Activated naive CD4-positive, alpha-beta T cell treated with anti-CD3 and anti-CD28 coated beads, Interleukin-2, amount 50 U/mL, for 16 hours (primary cell): ENCODE measurements around the gene SMAD3.
A peak's percentile ranks its signal among the peaks of the same experiment; 100 is the strongest.
"Not testable (repeated sequence)": the region's sequence is repeated elsewhere in the genome, so short reads cannot be mapped to it uniquely, and the experiment has no call there.

Experiments used
- DNase-seq: peaks from one replicate; pipeline ENCODE4 v3.0.0-alpha.2; 2020

Gene SMAD3

DNA sequence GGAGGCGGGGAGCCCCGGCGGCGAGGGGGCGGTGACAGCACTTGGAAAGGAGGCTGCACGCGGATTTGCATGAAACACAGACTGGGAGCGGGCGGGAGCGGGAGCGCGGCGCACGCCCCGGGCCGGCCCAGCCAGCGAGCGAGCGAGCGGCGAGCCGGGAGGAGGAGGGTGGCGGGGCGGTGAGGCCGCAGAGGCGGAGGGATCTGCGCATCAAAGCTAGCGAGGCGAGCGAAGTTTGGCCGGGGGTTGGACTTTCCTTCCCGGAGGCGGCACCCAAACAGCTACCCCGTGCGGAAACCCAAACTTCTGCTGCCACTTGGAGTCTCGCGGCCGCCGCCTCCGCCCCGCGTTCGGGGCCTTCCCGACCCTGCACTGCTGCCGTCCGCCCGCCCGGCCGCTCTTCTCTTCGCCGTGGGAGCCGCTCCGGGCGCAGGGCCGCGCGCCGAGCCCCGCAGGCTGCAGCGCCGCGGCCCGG is at the start of gene SMAD3:
TSS of gene SMAD3 (plus strand) at position 72 of the 475 bp plus-strand sequence. CDS start 553 bp downstream, outside the sequence.
- peak; percentile 70 for DNase-seq

DNA sequence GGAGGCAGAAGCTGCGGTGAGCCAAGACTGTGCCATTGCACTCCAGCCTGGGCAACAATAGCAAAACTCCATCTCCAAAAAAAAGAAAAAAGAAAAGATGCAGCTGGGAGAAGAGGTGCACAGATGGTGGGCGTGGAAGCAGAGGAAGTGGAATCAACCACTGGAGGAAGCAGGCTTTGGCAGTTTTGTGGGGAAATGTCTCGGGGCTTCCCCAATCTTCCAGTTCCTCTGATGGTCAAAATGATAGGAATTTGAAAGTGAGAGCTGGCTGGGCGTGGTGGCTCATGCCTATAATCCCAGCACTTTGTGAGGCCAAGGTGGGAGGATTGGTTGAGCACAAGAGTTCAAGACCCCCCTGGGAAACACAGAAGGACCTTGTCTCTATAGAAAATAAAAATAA is 48.1 kb upstream of the SMAD3 start:
- no peak for DNase-seq

DNA sequence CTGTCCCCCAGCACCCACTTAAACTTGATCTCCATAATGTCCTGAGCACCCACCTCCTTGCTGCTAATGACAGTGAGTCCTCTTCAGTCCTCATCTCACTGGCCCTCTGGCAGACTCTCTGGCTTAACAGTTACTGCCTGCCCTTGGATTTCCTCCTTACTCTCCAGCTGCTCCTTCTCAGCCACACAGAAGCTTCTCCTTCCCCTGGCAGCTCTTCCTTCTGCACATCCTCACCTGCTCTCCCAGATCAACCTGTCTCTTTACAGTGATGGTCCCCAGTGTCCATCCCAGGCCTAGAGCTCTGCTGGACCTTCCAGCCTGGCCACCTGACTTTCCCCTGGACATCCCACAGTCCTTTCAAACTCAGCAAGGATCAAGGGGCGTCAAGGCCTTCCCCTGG is 47.4 kb upstream of the SMAD3 start:
- no peak for DNase-seq

DNA sequence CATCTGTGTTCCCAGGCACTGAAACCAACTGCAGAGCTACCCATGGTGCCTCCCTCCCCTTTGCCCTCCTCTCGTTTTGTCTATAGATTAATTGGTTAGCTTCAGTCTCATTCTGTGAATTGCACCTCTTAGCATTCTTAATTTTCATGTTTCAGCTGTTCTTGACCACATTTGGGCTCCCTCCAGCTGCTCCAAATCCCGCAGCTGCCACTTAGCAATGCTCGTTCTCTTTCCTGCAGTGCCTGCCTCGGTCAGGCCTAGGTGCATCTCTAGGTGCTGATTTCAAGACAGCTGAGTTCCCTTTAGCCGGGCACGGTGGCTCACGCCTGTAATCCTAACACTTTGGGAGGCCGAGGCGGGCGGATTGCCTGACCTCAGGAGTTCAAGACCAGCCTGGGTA is 47.0 kb upstream of the SMAD3 start:
- DNase-seq: no peak

DNA sequence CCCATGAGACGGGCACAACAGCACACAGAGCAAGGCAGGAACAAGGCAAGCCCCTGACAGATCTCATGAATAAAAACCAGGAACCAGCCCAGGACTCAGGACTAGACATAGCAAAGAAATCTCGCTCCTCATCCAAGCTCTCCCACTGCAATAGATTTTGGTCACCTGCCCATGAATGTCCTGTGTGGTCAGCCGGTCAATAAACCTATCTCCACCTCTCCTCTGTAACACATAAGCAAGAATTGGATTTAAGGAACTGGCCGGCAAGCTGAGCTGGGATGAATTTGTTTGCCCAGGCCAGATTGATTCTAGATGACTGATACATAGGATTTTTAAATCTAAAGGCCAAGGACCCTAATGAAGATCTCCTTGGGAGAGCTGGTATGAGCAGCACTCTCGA is 46.3 kb upstream of the SMAD3 start:
- no peak for DNase-seq

DNA sequence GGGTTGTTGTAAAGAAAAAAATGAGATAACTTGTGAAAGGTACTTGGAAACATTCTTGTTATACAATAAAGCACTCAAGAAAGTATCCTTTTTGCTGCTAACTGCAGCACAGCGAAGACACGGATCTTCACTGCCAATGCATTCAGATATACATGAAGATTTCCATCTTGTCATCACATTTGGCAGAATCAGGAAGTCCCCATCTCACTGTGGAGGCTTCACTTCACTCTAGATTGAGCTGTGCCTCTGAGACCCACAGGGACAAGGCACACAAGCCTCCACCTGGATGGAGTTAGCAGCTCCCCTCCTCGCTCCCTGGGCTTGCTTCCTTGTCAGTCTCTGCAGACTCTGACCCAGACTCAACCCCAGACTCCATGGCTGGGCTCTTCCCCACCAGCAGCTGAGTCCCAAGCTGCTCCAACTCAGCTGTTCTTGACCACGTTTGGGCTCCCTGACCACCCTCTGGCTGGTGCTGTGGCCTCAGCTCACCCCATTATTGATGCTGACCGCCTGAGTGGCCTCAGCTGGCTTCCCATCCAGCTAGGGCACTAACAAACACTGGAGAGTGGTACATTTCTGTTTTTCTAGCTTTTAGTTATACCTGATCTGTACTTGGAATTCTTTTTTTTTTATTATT is 45.4 kb upstream of the SMAD3 start:
- DNase-seq: no peak

DNA sequence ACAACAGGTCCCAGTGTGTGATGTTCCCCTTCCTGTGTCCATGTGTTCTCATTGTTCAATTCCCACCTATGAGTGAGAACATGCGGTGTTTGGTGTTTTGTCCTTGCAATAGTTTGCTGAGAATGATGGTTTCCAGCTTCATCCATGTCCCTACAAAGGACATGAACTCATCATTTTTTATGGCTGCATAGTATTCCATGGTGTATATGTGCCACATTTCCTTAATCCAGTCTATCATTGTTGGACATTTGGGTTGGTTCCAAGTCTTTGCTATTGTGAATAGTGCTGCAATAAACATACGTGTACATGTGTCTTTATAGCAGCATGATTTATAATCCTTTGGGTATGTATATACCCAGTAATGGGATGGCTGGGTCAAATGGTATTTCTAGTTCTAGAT is 44.7 kb upstream of the SMAD3 start:
- not testable (repeated sequence) for DNase-seq

DNA sequence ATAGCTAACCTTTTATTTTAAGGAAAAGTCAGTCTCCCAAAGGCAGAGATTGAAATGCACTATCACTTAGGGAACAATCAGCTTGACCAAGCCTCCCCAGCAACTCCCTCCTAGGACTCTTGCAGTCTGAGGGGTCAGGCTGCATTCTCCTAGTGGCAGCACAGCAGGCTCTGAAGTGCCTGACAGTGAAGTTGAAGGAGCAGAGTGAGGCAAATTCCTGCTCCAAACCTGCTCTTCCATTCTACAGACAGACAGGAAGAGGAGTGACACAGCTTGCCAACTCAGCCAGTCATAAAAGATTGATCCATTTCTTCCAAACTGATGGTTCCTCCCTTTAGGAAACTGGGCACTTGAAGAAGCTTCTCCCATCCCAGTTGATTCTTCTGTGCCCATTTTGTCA is 43.9 kb upstream of the SMAD3 start:
- DNase-seq: no peak

DNA sequence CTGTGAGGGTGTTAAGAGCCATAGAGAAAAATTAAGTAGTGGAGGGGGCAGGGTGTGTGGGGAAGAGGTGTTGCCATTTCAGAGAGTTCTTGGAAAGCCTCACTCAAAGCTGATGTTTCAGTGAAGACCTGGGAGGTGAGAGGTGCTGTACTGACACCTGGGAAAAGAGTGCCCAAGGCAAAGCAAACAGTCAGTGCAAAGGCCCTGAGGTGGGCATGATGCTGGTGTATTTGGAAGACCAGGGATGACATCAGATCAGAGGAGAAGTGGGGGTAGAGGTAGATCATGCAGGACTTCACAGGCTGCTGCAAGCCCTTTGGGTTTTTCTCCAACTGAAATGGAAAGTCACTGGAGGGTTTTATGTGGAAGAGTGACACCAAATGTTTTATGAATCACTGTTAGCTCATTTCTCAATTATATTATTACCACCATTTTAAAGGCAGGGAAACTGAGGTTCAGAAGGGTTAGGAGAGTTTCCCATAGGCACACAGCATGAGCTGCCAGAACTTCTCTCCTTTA is 42.8 kb upstream of the SMAD3 start:
- no peak for DNase-seq

DNA sequence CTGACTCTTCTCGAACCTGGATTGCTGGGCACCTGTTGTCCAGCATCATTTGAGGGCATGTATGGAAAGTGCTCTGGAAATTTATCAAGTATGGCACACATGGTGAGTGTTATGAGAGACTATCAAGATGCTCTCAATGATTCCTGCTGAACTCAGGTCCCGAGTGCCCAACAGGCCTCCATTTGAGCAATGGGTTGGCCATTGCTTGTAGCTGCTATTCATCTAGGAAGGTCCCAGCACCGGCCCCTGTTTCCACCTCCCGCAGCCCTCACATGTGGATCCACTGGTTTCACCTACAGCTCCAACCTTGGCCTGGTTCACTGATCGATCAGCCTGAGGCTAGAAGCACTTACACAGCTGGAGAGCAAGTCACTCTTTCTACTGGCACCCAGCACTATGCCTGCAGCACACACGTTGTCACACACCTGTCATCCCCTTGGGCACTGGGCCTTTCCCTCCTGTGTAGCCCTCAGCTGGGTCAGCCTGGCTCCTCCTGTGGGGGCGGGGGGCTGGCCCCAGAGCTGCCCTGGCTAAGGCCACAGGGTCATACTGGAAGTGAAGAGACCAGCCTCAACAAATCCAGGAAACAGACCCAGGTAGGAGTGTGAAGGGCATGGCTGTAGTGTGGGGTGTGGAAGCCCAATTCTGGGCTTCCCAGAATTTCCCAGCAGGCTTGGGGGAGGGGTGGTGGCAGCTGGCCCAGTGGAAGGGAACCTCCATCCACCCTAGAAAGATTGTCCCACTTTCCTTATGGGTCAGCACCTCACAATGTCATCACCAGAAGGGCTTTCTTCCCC is 41.7 kb upstream of the SMAD3 start:
- no peak for DNase-seq

DNA sequence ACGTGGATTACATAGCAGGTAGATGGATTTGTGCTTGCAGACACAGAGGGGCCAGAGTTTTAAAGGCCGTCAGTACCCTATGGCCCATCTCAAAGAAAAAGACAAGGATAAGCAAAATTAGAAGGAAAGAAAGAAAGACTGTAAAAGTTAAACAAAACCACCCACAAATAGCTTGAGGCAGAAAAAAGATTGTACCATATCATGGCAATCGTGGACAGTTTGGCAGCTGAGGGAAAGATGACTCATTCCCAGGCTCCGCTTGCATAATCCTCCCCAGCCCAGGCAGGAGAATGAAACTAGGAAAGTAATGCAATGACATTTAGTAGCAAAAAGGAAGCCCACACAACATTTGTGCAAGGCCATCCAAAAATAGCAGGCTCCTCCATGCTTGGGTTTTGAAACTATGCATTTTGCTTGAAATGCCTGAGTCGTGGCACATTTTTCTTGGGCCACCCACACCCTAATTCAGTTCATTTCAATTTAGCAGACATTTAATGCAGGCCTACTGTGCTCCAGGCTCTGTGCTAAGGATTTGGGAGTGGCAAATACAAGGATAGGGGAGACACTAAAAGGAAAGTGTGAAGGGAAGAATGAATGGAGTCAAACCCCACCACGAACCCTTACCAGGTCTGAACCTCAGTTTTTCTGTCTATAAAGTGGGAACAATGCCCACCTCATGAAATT is 40.9 kb upstream of the SMAD3 start:
- peak; percentile 21 for DNase-seq

DNA sequence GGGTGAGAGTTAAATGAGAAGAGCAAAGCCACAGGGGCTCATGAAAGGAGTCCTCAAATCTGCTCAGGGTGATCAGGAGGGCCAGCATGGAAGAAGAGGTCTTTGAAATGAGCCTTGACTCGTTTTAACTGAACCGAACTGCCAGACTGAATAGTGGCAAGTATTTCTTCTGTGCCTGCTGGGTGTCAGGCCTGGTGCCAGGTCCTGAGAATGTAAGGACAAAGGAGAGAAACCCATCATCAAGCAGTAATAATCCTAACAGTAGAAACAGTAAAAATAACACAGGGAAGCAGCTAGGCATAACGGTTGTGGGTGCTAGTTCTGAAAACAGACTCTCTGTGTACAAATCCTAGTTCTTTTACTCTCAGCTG is 40.4 kb upstream of the SMAD3 start:
- no peak for DNase-seq

DNA sequence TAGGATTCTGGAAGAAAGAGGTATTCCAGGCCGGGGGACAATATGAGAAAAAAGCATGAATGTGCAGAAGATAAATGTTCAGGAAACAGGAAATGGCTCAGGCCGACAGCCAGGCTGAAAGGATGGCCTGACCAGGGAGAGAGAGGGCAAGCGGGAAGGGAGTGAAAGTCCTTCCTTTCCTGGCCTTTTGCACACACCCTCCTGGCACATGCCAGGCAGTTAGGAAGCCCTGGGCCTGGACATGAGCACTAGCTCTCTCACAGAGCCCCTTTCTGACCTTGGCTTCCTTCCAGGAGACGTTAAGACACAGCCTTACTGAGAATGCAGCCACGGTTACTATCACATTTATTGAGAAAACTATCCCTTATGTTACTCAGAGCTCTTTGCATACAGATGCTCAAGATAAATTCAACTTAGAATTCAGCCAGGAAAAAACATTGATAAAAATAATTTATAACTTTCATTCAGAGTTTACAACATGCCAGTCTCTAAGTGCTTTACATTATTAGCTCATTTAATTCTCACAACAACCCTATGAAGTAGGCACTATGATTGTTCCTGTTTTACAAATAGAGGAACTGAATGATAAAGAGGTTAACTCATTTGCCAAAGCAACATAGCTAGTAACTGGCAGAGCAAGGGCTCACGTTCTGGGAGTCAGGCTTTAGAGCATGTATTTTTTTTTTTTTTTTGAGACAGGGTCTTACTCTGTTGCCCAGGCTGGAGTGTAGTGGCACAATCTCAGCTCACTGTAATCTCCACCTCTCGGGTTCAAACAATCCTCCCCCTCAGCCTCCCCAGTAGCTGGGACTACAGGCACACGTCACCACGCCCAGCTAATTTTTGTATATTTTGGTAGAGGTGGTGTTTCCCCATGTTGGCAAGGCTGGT is 39.4 kb upstream of the SMAD3 start:
- DNase-seq: no peak

DNA sequence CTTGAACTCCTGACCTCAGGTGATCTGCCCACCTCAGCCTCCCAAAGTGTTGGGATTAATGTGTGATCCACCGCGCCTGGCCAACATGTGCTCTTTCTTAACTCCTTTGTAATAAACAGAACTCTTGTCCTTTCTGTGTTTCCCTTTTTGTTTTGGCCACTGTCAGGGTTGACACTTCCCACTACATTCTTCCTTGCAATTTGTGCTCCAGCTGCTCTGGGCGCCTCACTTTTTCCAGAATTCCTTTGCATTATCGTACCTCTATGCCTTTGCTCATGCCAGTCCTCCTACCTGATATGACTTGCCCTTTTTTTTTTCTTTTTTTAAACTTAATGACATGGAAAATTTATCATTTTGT is 38.8 kb upstream of the SMAD3 start:
- DNase-seq: no peak

DNA sequence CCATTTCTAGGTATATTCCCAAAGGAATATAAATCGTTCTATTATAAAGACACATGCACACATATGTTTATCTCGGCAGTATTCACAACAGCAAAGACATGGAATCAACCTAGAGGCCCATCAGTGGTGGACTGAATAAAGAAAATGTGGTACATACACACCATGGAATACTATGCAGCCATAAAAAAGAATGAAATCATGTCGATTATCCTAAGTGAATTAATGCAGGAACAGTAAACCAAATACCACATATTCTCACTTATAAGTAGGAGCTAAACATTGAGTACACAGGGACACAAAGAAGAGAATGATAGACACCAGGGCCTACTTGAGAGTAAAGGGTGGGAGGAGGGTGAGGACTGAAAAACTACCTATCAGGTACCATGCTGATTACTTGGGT is 37.0 kb upstream of the SMAD3 start:
- not testable (repeated sequence) for DNase-seq

DNA sequence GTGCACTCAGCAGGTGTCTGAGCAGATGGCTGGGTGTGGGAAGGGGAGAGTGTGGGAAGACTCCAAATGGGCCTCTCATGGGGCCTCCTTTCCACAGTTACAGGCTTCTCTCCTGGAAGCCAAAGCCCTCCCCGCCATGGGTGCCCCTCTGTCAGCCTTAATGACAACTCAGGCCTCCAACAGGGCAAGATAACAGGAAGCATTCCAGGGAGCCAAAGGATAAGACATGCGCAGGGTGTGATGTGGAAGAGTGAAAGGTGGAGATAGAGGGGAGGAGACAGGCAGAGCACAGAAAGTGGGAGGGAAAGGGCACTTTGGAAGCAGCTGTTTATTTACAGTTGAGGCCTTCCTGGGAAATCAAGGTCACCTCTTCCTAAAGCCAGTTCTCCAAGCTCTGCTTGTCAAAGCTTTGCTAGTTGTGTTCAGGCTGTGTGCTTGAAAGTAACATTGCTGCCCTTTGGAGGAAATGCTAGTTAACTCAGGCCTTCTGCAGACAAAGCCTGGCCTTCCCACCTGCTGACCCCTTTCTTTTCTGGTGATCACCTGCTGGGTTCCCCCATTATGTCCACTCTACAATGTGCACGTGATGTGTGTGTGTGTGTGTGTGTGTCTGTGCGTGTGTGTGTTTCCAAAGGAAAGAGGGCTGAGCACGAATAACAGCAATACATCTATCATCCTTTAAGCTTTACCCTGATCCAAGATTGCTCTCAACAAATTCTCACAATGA is 35.2 kb upstream of the SMAD3 start:
- no peak for DNase-seq

DNA sequence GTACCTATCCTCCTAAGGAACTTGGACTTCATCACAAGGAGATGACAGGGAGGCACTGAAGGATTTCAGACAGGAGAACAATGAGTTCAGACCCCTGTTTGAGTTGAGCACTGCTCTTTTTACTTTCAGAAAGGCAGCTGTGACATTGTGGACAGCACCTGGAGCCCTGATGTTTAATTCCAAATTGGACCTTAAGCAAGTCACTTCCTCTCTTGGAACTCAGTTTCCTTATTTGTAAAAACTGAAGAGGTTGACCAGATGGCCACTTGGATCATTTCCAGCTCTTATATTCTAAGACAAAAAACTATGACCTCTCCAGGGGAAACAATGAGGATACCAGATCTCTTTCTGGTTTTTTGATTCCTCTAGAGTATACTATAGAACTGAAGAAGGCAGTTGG is 34.1 kb upstream of the SMAD3 start:
- DNase-seq: no peak

DNA sequence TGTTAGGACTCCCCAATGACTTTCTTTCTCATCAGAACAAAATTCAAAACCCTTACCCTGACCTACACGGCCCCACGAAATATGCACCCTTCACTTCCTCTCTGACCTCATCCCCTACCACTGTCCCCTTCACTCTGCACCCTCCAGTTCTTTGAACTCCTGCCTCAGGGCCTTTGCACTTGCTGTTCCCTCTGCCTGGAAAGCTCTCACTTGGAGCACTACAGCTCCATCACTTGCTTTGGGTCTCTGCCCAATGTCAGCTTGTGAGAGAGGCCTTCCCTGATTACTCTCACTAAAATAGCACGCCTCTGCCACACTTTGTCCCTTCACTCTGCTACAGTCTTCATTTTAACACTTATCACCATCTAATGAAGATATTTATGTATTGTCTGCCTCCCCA is 32.8 kb upstream of the SMAD3 start:
- DNase-seq: no peak

DNA sequence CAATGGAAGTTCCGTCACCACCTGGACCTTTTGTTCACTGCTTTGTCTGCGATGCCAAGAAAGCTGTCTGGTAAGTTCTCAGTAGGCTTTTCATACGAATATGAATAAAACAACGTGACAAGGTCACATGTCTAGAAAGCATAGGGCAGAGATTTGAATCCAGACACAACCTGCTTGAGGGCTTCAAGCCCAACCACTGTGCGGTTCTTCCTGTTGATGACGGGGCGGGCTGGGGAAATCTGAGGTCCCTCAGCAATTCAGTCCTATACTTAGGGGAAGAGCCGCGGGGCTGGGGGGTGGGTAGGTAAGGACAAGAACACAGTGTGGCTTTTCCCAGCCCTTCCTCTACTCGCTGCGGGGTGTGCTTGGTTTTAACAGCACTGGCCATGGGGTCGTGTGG is 32.4 kb upstream of the SMAD3 start:
- DNase-seq: peak; percentile 32

DNA sequence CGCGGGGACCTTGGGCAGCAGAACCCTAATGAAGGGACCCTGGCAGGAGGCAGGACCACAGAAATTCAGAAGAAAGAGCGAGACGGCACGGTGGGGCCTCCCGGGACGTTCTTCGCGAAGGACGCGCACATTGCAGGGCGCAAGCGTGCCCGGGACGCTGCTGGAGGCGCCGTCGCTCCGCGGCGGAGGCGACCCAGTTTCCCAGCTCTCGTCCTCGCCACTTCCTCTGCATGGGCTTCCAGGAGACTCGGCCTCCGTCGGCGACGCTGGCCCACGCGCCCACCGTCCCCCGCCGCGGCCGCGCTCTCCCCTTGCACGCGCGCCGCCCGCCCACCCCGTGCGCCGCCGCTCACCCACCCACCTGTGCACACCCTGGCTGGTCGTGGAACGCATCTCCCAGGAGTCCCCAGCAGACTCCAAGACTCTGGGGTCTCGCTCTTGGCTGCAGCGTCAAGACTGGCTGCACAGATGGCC is 31.8 kb upstream of the SMAD3 start:
- DNase-seq: peak; percentile 22

DNA sequence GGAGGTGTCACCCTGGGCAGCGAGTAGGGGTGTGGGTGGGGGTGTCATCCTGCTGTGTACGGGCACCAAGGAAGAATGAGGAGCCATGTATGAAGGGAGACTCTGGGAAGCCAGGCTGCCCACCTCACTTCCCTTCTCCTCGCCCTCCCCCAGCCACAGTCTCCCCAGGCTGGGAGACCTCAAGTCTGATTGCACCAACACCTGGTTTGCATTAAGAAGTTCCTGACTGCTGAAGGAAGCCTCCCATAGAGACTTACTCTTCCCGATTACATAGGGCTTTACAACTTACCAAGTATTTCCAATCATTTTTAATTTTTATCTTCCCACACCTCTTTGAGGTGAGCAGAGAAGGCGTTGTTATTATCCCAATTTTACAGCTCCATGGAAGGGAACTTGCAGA is 29.5 kb upstream of the SMAD3 start:
- DNase-seq: no peak
